Fibroblast of the aortic adventitia (primary cell): ENCODE data around the gene GOLT1A. TPM values are rescaled to one million over a fixed set of nuclear protein-coding genes. Genes with fewer than 3 reads are reported as not detected.
A peak's percentile ranks its signal among the peaks of the same experiment; 100 is the strongest.

ENCODE experiments used
- DNase-seq: peaks from one replicate; pipeline ENCODE4 v3.0.0-alpha.2; 2010; ENCODE audit warnings: low read depth
- H3K4me3 ChIP-seq: 2 replicates; pipeline ENCODE4 v1.5.1; 2011; ENCODE audit warnings: low read depth, mild to moderate bottlenecking, control low read depth, low read length, moderate library complexity
- CTCF ChIP-seq: IDR thresholded peaks from 2 replicates; pipeline ENCODE4 v1.5.1; 2011; ENCODE audit warnings: mild to moderate bottlenecking, low read length, control low read depth, inconsistent platforms; ENCODE audit not compliant: insufficient read depth
- total RNA-seq: library from RNA; depleted of rRNA; stranded (reverse); fragments of >200 nt; gene quantifications from 2 replicates; pipeline ENCODE4 v1.2.3, GENCODE V29; 2012; ENCODE audit warnings: low replicate concordance

GOLT1A gene
- total RNA-seq, 1 donor, result not detected

GRCh38 chr1:204161609-204162493 is 51.9 kb downstream of the GOLT1A start:
- DNase-seq, result no peak
- no peak for TF ChIP-seq CTCF
- no peak overlapping the region for H3K4me3 ChIP-seq

- TF ChIP-seq CTCF, result no peak
- no peak overlapping the region for H3K4me3 ChIP-seq
- DNase-seq, result no peak
Observed at GRCh38 chr1:204157962-204158361, 55.8 kb downstream of the GOLT1A start.

- H3K4me3 ChIP-seq, result no peak overlapping the region
- no peak for TF ChIP-seq CTCF
- DNase-seq, result no peak
Observed at GRCh38 chr1:204155881-204156280, 57.9 kb downstream of the GOLT1A start.

GRCh38 chr1:204154568-204155255 is 59.1 kb downstream of the GOLT1A start:
- no peak for DNase-seq
- no peak overlapping the region for H3K4me3 ChIP-seq
- no peak for TF ChIP-seq CTCF

GRCh38 chr1:204153667-204154066 is 60.1 kb downstream of the GOLT1A start:
- H3K4me3 ChIP-seq, result no peak overlapping the region
- TF ChIP-seq CTCF, result no peak
- no peak for DNase-seq

- peak overlapping the region; percentile 68 for H3K4me3 ChIP-seq
- DNase-seq, result no peak
- TF ChIP-seq CTCF, result no peak
Observed at GRCh38 chr1:204152310-204153044, 61.3 kb downstream of the GOLT1A start.
